Measurements from ENCODE around the gene COPS3. TPM values are rescaled to one million over a fixed set of nuclear protein-coding genes. Genes with fewer than 3 reads are reported as not detected.
A peak's percentile ranks its signal among the peaks of the same experiment; 100 is the strongest.

The COPS3 gene
- total and polyA plus RNA-seq, 2 of the 4 experiments (the other 2 are of a cell fraction), result 71.4 to 144 TPM

GRCh38 chr17:17322516-17323510 lies 41.8 kb upstream of the COPS3 start:
- DNase-seq (no peak), ATAC-seq (ENCODE audit: low read depth) (no peak)
- no peaks in the 10 kb centered on the region for H4K20me1 ChIP-seq (ENCODE audit: insufficient read depth, low read length)
- intact Hi-C loops (cut with micrococcal nuclease), result no loop called here
- no peak overlapping the region for H3K27ac ChIP-seq (ENCODE audit: insufficient read depth, low read length)
- H2BK120ac ChIP-seq (ENCODE audit: low read depth, low read length), result no peak overlapping the region
- H4K8ac ChIP-seq (ENCODE audit: low read depth in 2 of 2, low read length in 2 of 2), result no peak overlapping the region
- dilution Hi-C loops (cut with HindIII; ENCODE audit: low sequenced_read_pairs, unreplicated experiment), result no loop called here
- H2AK9ac ChIP-seq (replicated peaks; ENCODE audit: low read depth, low read length, poor library complexity), result peak overlapping the region; percentile 48
- no peaks in the 10 kb centered on the region for H3K79me1 ChIP-seq (ENCODE audit: low read depth in 1 of 2, low read length in 2 of 2)
- H2BK5ac ChIP-seq (ENCODE audit: low read depth, low read length, poor library complexity, severe bottlenecking), result no peak overlapping the region
- no peak overlapping the region for H2BK15ac ChIP-seq (ENCODE audit: low read depth, low read length)
- H4K91ac ChIP-seq (ENCODE audit: insufficient read depth, low read depth, low read length), result no peak overlapping the region
- H3K36me3 ChIP-seq (ENCODE audit: control insufficient read depth, insufficient read depth, low read length), result no peaks in the 10 kb centered on the region
- no peaks in the 10 kb centered on the region for H3K9me3 ChIP-seq (ENCODE audit: control insufficient read depth, insufficient read depth, low read length)
- POLR2A ChIA-PET (ENCODE audit: unreplicated experiment), result no interaction called here
- no peak overlapping the region for H2AK5ac ChIP-seq (ENCODE audit: low read depth, low read length)
- H3K9me1 ChIP-seq (ENCODE audit: insufficient read depth, low read length), result no peaks in the 10 kb centered on the region
- no peak overlapping the region for H3K4me3 ChIP-seq (ENCODE audit: insufficient read depth, low read depth, low read length)
- no peaks in the 10 kb centered on the region for H3K4me1 ChIP-seq (ENCODE audit: control insufficient read depth, insufficient read depth, low read length)
- BruUV-seq (replicated peaks), result no TSS peak
- CTCF ChIA-PET, result no interaction called here
- in situ Hi-C loops (cut with MboI; ENCODE audit: low sequenced_read_pairs), result no loop called here
- TF ChIP-seq MAFK (IDR thresholded peaks at IDR 0.05; ENCODE audit: low read depth, low read length) (no peak), RCOR1 (IDR thresholded peaks at IDR 0.05; ENCODE audit: insufficient replicate concordance, low read length) (no peak), CHD1 (IDR thresholded peaks at IDR 0.05; ENCODE audit: low read depth, low read length) (no peak), USF2 (IDR thresholded peaks at IDR 0.05; ENCODE audit: low read depth, low read length) (no peak), SMC3 (IDR thresholded peaks at IDR 0.05; ENCODE audit: low read depth, low read length) (no peak), FOS (IDR thresholded peaks at IDR 0.05; ENCODE audit: low read depth, low read length) (no peak), MXI1 (IDR thresholded peaks at IDR 0.05; ENCODE audit: borderline replicate concordance, low read depth, low read length) (no peak), ELK1 (IDR thresholded peaks at IDR 0.05; ENCODE audit: borderline replicate concordance, low read depth, low read length) (no peak), CTCF (conservative IDR thresholded peaks at IDR 0.05; ENCODE audit: low read depth, low read length) (no peak), BHLHE40 (IDR thresholded peaks at IDR 0.05; ENCODE audit: low read depth, low read length) (no peak), POLR2A (IDR thresholded peaks at IDR 0.05; ENCODE audit: low read depth, low read length) (no peak), RFX5 (IDR thresholded peaks at IDR 0.05; ENCODE audit: low read depth, low read length) (no peak)
- no peak overlapping the region for H3K23ac ChIP-seq (ENCODE audit: low read depth, low read length)
- no peak overlapping the region for H3K14ac ChIP-seq (replicated peaks; ENCODE audit: low read depth, low read length)
- H3K56ac ChIP-seq (ENCODE audit: extremely low read depth, insufficient read depth, low read length), result no peak overlapping the region
- no peak overlapping the region for H3K4ac ChIP-seq (ENCODE audit: low read depth, low read length)
- WGBS, 2 experiments (ENCODE audit: extremely low coverage in 2 of 2, insufficient read length in 1 of 2), result 95% methylated on average over 10 of the region's 21 CpGs; no CpG with 5 or more reads in 1 of the 2 experiments
- H3K27me3 ChIP-seq (ENCODE audit: control insufficient read depth, insufficient read depth, low read length), result peaks cover 6% of the 10 kb centered on the region
- no peak overlapping the region for H3K9ac ChIP-seq (ENCODE audit: low read depth, low read length)
- H4K5ac ChIP-seq (ENCODE audit: low read depth, low read length), result no peak overlapping the region
- no peak overlapping the region for H3K4me2 ChIP-seq (ENCODE audit: low read depth, low read length)
- no peak overlapping the region for H2AFZ ChIP-seq (replicated peaks; ENCODE audit: low read length, poor library complexity)
- no peak overlapping the region for H3K18ac ChIP-seq (ENCODE audit: low read depth, low read length)
- no peak overlapping the region for H2BK20ac ChIP-seq (ENCODE audit: low read depth, low read length)
